8988T (cell line): ENCODE results near the gene ZNRF3.
"Not testable (repeated sequence)": the region's sequence is repeated elsewhere in the genome, so short reads cannot be mapped to it uniquely, and the experiment has no call there.

Source experiments
- DNase-seq: peaks from one replicate; pipeline ENCODE4 v3.0.0; 2011

Gene ZNRF3

GRCh38 chr22:28884747-28885350, 1.5 kb downstream of the ZNRF3 start:
- DNase-seq: no peak

- no peak for DNase-seq
Measured at GRCh38 chr22:28885939-28886338, 2.6 kb downstream of the ZNRF3 start.

- DNase-seq: not testable (repeated sequence)
Measured at GRCh38 chr22:28886679-28887078, 3.3 kb downstream of the ZNRF3 start.

- DNase-seq: no peak
Measured at GRCh38 chr22:28887725-28888459, 4.5 kb downstream of the ZNRF3 start.

- DNase-seq: no peak
Measured at GRCh38 chr22:28889478-28890024, 6.2 kb downstream of the ZNRF3 start.

GRCh38 chr22:28891156-28891733, 7.9 kb downstream of the ZNRF3 start:
- DNase-seq: no peak

- no peak for DNase-seq
Measured at GRCh38 chr22:28892175-28892731, 8.9 kb downstream of the ZNRF3 start.

GRCh38 chr22:28893810-28894209, 10.4 kb downstream of the ZNRF3 start:
- no peak for DNase-seq

GRCh38 chr22:28894334-28894733, 11.0 kb downstream of the ZNRF3 start:
- DNase-seq: no peak

- no peak for DNase-seq
Measured at GRCh38 chr22:28894807-28895206, 11.4 kb downstream of the ZNRF3 start.

- no peak for DNase-seq
Measured at GRCh38 chr22:28896611-28897010, 13.2 kb downstream of the ZNRF3 start.

- DNase-seq: no peak
Measured at GRCh38 chr22:28898233-28898629, 14.9 kb downstream of the ZNRF3 start.

GRCh38 chr22:28899199-28899853, 16.0 kb downstream of the ZNRF3 start:
- DNase-seq: no peak

- no peak for DNase-seq
Measured at GRCh38 chr22:28900379-28900925, 17.1 kb downstream of the ZNRF3 start.

GRCh38 chr22:28902490-28902889, 19.1 kb downstream of the ZNRF3 start:
- DNase-seq: no peak

GRCh38 chr22:28903080-28903479, 19.7 kb downstream of the ZNRF3 start:
- DNase-seq: no peak

- no peak for DNase-seq
Measured at GRCh38 chr22:28903729-28904128, 20.4 kb downstream of the ZNRF3 start.

GRCh38 chr22:28904211-28904896, 21.0 kb downstream of the ZNRF3 start:
- DNase-seq: no peak

- no peak for DNase-seq
Measured at GRCh38 chr22:28905256-28905832, 22.0 kb downstream of the ZNRF3 start.

- DNase-seq: no peak
Measured at GRCh38 chr22:28906312-28906711, 22.9 kb downstream of the ZNRF3 start.

- DNase-seq: no peak
Measured at GRCh38 chr22:28907311-28908008, 24.1 kb downstream of the ZNRF3 start.
